HCT116 (cell line): ENCODE results near the gene UPF2. TPM values are rescaled to one million over a fixed set of nuclear protein-coding genes. Genes with fewer than 3 reads are reported as not detected.
A peak's percentile ranks its signal among the peaks of the same experiment; 100 is the strongest.

Experiments used
- ATAC-seq: fragments of 200-7000 bp; cut with Tn5 transposase; 2 replicates; pipeline ENCODE4 v1.9.1; 2020; ENCODE audit warnings: mild to moderate bottlenecking, moderate library complexity
- BruUV-seq: library from RNA; stranded (reverse); fragments of 400-500 nt; replicated peaks from 2 replicates; lab custom pipeline; 2021; lab: Mats Ljungman, UMichigan
- CTCF ChIA-PET: fragments of 300-600 bp; sonication (Branson Sonifier 250); formaldehyde crosslinking; loops from one replicate; lab custom pipeline; 2021; ENCODE audit warnings: antibody characterized with exemption; lab: Charles Lee
- POLR2A ChIA-PET: fragments of 300-600, 350-600 bp; sonication (Branson Sonifier 250); formaldehyde crosslinking; loops from one replicate; lab custom pipeline; 2021; ENCODE audit warnings: antibody characterized with exemption; lab: Charles Lee
- RAD21 ChIA-PET, 2 experiments: fragments of 300-600 bp; sonication (Branson Sonifier 250); formaldehyde crosslinking; loops; one replicate each; lab custom pipeline; 2023; ENCODE audit warnings: low total read pairs in 2 of 2; ENCODE audit not compliant: uncharacterized antibody in 2 of 2, unreplicated experiment in 2 of 2, low non-redundant PET in 1 of 2; lab: Charles Lee
- DNase-seq: peaks from one replicate; pipeline ENCODE4 v3.0.0-alpha.2; 2010; ENCODE audit warnings: low read depth, low spot score
- H2AFZ ChIP-seq: fragments of 200-600 bp; shearing (Covaris generic), sonication (generic); 2 replicates; pipeline ENCODE4 v1.6.1; 2017; ENCODE audit warnings: low read depth, mixed run types, mixed read lengths, antibody characterized with exemption, low read length; ENCODE audit not compliant: poor library complexity, severe bottlenecking
- H3K27ac ChIP-seq: 2 replicates; pipeline ENCODE4 v1.5.1; 2012; ENCODE audit warnings: low read depth, low read length
- H3K27me3 ChIP-seq: fragments of 200-600 bp; sonication (generic); 2 replicates; pipeline ENCODE4 v1.6.1; 2016; ENCODE audit warnings: mixed run types, low read length, mixed read lengths; ENCODE audit not compliant: insufficient read depth
- H3K36me3 ChIP-seq, 2 experiments: fragments of 200-500 bp in 1 of 2; fragments of 200-600 bp in 1 of 2; sonication (Bioruptor generic) in 1 of 2; sonication (generic) in 1 of 2; 2 replicates each; pipeline versions ENCODE4 v1.5.1 to v1.6.1; 2014 to 2016; ENCODE audit warnings: low read length in 2 of 2, inconsistent platforms in 1 of 2, mixed read lengths in 1 of 2, mixed run types in 1 of 2; ENCODE audit not compliant: insufficient read depth in 2 of 2, control insufficient read depth in 1 of 2
- H3K4me1 ChIP-seq, 2 experiments: fragments of 200-600 bp in 1 of 2; sonication (generic) in 1 of 2; 2 replicates each; pipeline versions ENCODE4 v1.5.1 to v1.6.1; 2012 to 2017; ENCODE audit warnings: low read length in 2 of 2, inconsistent platforms in 1 of 2, mild to moderate bottlenecking in 1 of 2, mixed read lengths in 1 of 2, mixed run types in 1 of 2, moderate library complexity in 1 of 2; ENCODE audit not compliant: insufficient read depth in 2 of 2, control insufficient read depth in 1 of 2
- H3K4me2 ChIP-seq: fragments of 200-600 bp; sonication (generic); 2 replicates; pipeline ENCODE4 v1.6.1; 2017; ENCODE audit warnings: mixed run types, low read length, mixed read lengths
- H3K4me3 ChIP-seq, 2 experiments: fragments of 200-600 bp in 1 of 2; sonication (generic) in 1 of 2; replicated peaks in 1 of 2; 2 replicates each; pipeline ENCODE4 v1.5.1; 2011 to 2016; ENCODE audit warnings: low read length in 2 of 2, control low read depth in 1 of 2, low read depth in 1 of 2, mild to moderate bottlenecking in 1 of 2, mixed read lengths in 1 of 2, mixed run types in 1 of 2
- H3K79me2 ChIP-seq: fragments of 200-600 bp; sonication (generic); 2 replicates; pipeline ENCODE4 v1.6.1; 2017; ENCODE audit warnings: mild to moderate bottlenecking, mixed run types, low read length, moderate library complexity, mixed read lengths; ENCODE audit not compliant: insufficient read depth
- H3K9ac ChIP-seq: fragments of 200-600 bp; sonication (generic); 2 replicates; pipeline ENCODE4 v1.6.1; 2016; ENCODE audit warnings: low read length, mixed read lengths
- H3K9me2 ChIP-seq: fragments of 200-600 bp; sonication (generic), shearing (Covaris generic); 2 replicates; pipeline ENCODE4 v1.6.1; 2017; ENCODE audit warnings: mixed run types, mild to moderate bottlenecking, moderate library complexity; ENCODE audit not compliant: insufficient read depth
- H3K9me3 ChIP-seq, 2 experiments: fragments of 200-500 bp in 1 of 2; fragments of 200-600 bp in 1 of 2; sonication (Bioruptor generic) in 1 of 2; sonication (generic) in 1 of 2; 2 replicates each; pipeline ENCODE4 v1.6.1; 2014 to 2017; ENCODE audit warnings: low read length in 2 of 2, mixed read lengths in 2 of 2, inconsistent platforms in 1 of 2, low read depth in 1 of 2, mild to moderate bottlenecking in 1 of 2, mixed run types in 1 of 2, moderate library complexity in 1 of 2; ENCODE audit not compliant: control insufficient read depth in 1 of 2, insufficient read depth in 1 of 2
- H4K20me1 ChIP-seq: fragments of 200-600 bp; sonication (generic), shearing (Covaris generic); 2 replicates; pipeline ENCODE4 v1.6.1; 2017; ENCODE audit warnings: mixed run types, mild to moderate bottlenecking, moderate library complexity; ENCODE audit not compliant: insufficient read depth
- CBX3 ChIP-seq: IDR thresholded peaks from 2 replicates; pipeline ENCODE4 v1.6.1; 2012; ENCODE audit warnings: low read depth
- EGR1 ChIP-seq: IDR thresholded peaks from 2 replicates; pipeline ENCODE4 v1.6.1; 2012; ENCODE audit warnings: low read depth
- ELF1 ChIP-seq: IDR thresholded peaks from 2 replicates; pipeline ENCODE4 v1.6.1; 2012; ENCODE audit warnings: low read depth, borderline replicate concordance
- EZH2phosphoT487 ChIP-seq: fragments of 200-600 bp; IDR thresholded peaks from 2 replicates; pipeline ENCODE4 v1.6.1; 2018; ENCODE audit warnings: antibody characterized with exemption, borderline replicate concordance
- JUND ChIP-seq: IDR thresholded peaks from 2 replicates; pipeline ENCODE4 v1.6.1; 2012
- POLR2AphosphoS5 ChIP-seq: IDR thresholded peaks from 2 replicates; pipeline ENCODE4 v1.6.1; 2011; ENCODE audit warnings: mild to moderate bottlenecking, low read depth, low read length, moderate library complexity
- SIN3A ChIP-seq: IDR thresholded peaks from 2 replicates; pipeline ENCODE4 v1.6.1; 2012; ENCODE audit warnings: low read depth
- SRF ChIP-seq: IDR thresholded peaks from 2 replicates; pipeline ENCODE4 v1.6.1; 2012; ENCODE audit warnings: low read depth
- TCF7L2 ChIP-seq: IDR thresholded peaks from 2 replicates; pipeline ENCODE4 v1.7.0; 2011; ENCODE audit warnings: borderline replicate concordance, inconsistent platforms; ENCODE audit not compliant: insufficient read depth, insufficient read length; ENCODE audit errors: extremely low read depth
- YY1 ChIP-seq: IDR thresholded peaks from 2 replicates; pipeline ENCODE4 v1.6.1; 2011; ENCODE audit warnings: low read length, low read depth, moderate library complexity, mild to moderate bottlenecking; ENCODE audit not compliant: insufficient replicate concordance; ENCODE audit errors: extremely low read depth
- intact Hi-C: fragments of 100-400 bp; cut with micrococcal nuclease; formaldehyde crosslinking; loops from 2 replicates; pipeline ENCODE4 v1.10.0; 2022
- total RNA-seq: library from RNA; stranded (reverse); gene quantifications from one replicate; pipeline ENCODE4 v1.2.1, GENCODE V29; 2021; ENCODE audit not compliant: unreplicated experiment
- TF ChIP-seq, protein P1 (sequence below): IDR thresholded peaks from 2 replicates; pipeline ENCODE4 v1.6.1; 2012
- TF ChIP-seq, protein P2 (sequence below): IDR thresholded peaks from 2 replicates; pipeline ENCODE4 v1.6.1; 2012; ENCODE audit warnings: low read depth

The UPF2 gene
- total RNA-seq, 1 experiment from 2014 or later = 27.3 TPM

DNA sequence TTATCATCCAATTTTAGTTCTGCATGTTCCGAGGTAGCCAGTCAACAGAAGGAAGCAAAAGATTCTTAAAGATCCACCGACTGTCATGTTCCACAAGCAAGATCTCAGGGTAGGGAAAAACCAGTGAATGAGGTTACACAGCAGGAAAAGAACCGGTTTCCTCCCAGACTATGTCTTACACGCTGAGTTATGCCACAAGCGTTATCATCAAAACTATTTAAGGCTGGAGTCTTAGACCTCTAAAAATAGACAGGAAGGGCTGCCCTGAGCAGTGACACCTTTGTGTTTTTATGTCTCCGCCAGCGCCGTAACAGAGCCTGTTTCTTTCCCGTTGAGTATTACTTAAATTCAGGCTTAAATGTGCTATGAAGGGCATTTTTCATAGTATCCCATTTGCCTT lies 171.1 kb downstream of the UPF2 start:
- H2AFZ ChIP-seq = no peak overlapping the region
- no peaks in the 10 kb centered on the region for H3K27me3 ChIP-seq
- no peak overlapping the region for H3K4me3 ChIP-seq
- ChIA-PET CTCF (no interaction called here), POLR2A (no interaction called here), RAD21 (no interaction called here)
- no peaks in the 10 kb centered on the region for H3K9me2 ChIP-seq
- intact Hi-C loops = no loop called here
- DNase-seq = no peak
- H4K20me1 ChIP-seq = no peaks in the 10 kb centered on the region
- H3K79me2 ChIP-seq = peaks cover 9% of the 10 kb centered on the region; the same call in 1 of the 2 replicates
- H3K36me3 ChIP-seq = peaks cover 6 to 21% of the 10 kb centered on the region in 2 experiments; a peak in 2 of 4 replicates
- H3K27ac ChIP-seq = no peak overlapping the region
- BruUV-seq = no TSS peak
- H3K4me1 ChIP-seq = peaks cover 30 to 43% of the 10 kb centered on the region in 2 experiments
- peak overlapping the region; percentile 1; the same call in 1 of the 2 replicates for H3K9ac ChIP-seq
- no peak for ATAC-seq
- TF ChIP-seq EGR1 = no peak
- TF ChIP-seq JUND = no peak
- TF ChIP-seq, protein P1, sequence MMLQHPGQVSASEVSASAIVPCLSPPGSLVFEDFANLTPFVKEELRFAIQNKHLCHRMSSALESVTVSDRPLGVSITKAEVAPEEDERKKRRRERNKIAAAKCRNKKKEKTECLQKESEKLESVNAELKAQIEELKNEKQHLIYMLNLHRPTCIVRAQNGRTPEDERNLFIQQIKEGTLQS = no peak
- TF ChIP-seq, protein P2, sequence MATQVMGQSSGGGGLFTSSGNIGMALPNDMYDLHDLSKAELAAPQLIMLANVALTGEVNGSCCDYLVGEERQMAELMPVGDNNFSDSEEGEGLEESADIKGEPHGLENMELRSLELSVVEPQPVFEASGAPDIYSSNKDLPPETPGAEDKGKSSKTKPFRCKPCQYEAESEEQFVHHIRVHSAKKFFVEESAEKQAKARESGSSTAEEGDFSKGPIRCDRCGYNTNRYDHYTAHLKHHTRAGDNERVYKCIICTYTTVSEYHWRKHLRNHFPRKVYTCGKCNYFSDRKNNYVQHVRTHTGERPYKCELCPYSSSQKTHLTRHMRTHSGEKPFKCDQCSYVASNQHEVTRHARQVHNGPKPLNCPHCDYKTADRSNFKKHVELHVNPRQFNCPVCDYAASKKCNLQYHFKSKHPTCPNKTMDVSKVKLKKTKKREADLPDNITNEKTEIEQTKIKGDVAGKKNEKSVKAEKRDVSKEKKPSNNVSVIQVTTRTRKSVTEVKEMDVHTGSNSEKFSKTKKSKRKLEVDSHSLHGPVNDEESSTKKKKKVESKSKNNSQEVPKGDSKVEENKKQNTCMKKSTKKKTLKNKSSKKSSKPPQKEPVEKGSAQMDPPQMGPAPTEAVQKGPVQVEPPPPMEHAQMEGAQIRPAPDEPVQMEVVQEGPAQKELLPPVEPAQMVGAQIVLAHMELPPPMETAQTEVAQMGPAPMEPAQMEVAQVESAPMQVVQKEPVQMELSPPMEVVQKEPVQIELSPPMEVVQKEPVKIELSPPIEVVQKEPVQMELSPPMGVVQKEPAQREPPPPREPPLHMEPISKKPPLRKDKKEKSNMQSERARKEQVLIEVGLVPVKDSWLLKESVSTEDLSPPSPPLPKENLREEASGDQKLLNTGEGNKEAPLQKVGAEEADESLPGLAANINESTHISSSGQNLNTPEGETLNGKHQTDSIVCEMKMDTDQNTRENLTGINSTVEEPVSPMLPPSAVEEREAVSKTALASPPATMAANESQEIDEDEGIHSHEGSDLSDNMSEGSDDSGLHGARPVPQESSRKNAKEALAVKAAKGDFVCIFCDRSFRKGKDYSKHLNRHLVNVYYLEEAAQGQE = no peak
- H3K9me3 ChIP-seq = no peaks in the 10 kb centered on the region
- H3K4me2 ChIP-seq = no peak overlapping the region

DNA sequence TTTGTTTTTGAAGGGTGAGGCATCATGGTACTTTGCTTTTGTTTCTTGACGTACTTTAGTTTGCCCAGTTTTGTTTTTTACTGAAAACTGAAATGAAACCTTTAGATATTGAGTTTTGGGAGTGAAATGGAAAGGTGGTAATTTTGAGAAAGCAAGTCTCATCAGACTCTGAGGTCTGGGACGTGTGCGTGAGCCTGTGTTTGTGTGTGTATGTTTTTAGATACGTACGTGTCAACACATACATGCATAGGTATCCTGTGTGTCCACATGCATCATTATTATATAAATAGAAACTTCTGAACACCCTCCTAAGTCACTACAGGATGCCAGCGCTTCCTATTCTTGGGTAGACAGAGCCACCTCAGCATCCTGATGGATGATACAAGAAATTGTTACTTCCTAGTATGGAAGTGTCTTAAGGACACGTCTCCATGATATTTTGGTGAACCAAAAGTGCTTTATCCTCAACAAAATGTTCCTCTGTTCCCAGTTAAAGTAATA lies 171.7 kb downstream of the UPF2 start:
- ChIA-PET CTCF (no interaction called here), RAD21 (no interaction called here), POLR2A (no interaction called here)
- intact Hi-C loops = no loop called here
- peaks cover 25 to 38% of the 10 kb centered on the region in 2 experiments for H3K4me1 ChIP-seq
- H3K27me3 ChIP-seq = no peaks in the 10 kb centered on the region
- H3K27ac ChIP-seq = no peak overlapping the region
- ATAC-seq = no peak
- no peaks in the 10 kb centered on the region for H4K20me1 ChIP-seq
- BruUV-seq = no TSS peak
- no peak overlapping the region for H3K4me3 ChIP-seq
- no peaks in the 10 kb centered on the region for H3K9me2 ChIP-seq
- no peak overlapping the region for H3K4me2 ChIP-seq
- peaks cover 14% of the 10 kb centered on the region; the same call in 1 of the 2 replicates for H3K79me2 ChIP-seq
- no peak overlapping the region for H3K9ac ChIP-seq
- no peak for DNase-seq
- no peak for TF ChIP-seq CBX3
- no peak for TF ChIP-seq ELF1
- TF ChIP-seq EGR1 = no peak
- no peak for TF ChIP-seq TCF7L2
- no peak for TF ChIP-seq SRF
- no peak for TF ChIP-seq EZH2phosphoT487
- no peak for TF ChIP-seq POLR2AphosphoS5
- TF ChIP-seq SIN3A = no peak
- TF ChIP-seq YY1 = no peak
- no peaks in the 10 kb centered on the region for H3K9me3 ChIP-seq
- H2AFZ ChIP-seq = no peak overlapping the region
- peaks cover 6 to 26% of the 10 kb centered on the region in 2 experiments; a peak in 2 of 4 replicates for H3K36me3 ChIP-seq
